Activated CD4-positive, alpha-beta T cell treated with anti-CD3 and anti-CD28 coated beads, Interleukin-2, amount 10 ng/mL, durations not matched to agents 7 days and 5 days (primary cell): ENCODE results near the gene ZNF785. TPM values are rescaled to one million over a fixed set of nuclear protein-coding genes. Genes with fewer than 3 reads are reported as not detected.
A peak's percentile ranks its signal among the peaks of the same experiment; 100 is the strongest.
"Not testable (repeated sequence)": the region's sequence is repeated elsewhere in the genome, so short reads cannot be mapped to it uniquely, and the experiment has no call there.

Source experiments
- CTCF ChIA-PET: fragments of 350-600 bp; sonication (Branson Sonifier 250); formaldehyde crosslinking; loops from one replicate; lab custom pipeline; 2021; ENCODE audit warnings: antibody characterized with exemption; lab: Charles Lee
- POLR2A ChIA-PET: fragments of 350-600 bp; sonication (Branson Sonifier 250); formaldehyde crosslinking; loops from one replicate; lab custom pipeline; 2021; ENCODE audit warnings: antibody characterized with exemption; lab: Charles Lee
- DNase-seq: peaks from one replicate; pipeline ENCODE4 v3.0.0-alpha.2; 2020
- H3K27ac Mint-ChIP-seq: one replicate; pipeline ENCODE4 v1.8.0; 2021; ENCODE audit warnings: mild to moderate bottlenecking, moderate library complexity, mixed read lengths
- H3K27me3 Mint-ChIP-seq: one replicate; pipeline ENCODE4 v1.8.0; 2021; ENCODE audit warnings: mixed read lengths
- H3K36me3 Mint-ChIP-seq: one replicate; pipeline ENCODE4 v1.8.0; 2021; ENCODE audit warnings: low read depth, mixed read lengths
- H3K4me1 Mint-ChIP-seq: one replicate; pipeline ENCODE4 v1.8.0; 2021; ENCODE audit warnings: mixed read lengths
- H3K4me3 Mint-ChIP-seq: one replicate; pipeline ENCODE4 v1.8.0; 2021; ENCODE audit warnings: mild to moderate bottlenecking, moderate library complexity, mixed read lengths
- H3K9me3 Mint-ChIP-seq: one replicate; pipeline ENCODE4 v1.8.0; 2021; ENCODE audit warnings: mixed read lengths
- total RNA-seq, 2 experiments: library from RNA; stranded (reverse); gene quantifications; one replicate each; pipeline ENCODE4 v1.2.3, GENCODE V29; 2021

The ZNF785 gene
- 10 to 100 TPM; 17.0 to 18.3 TPM for total RNA-seq

GRCh38 chr16:30585400-30586191 lies at the start of gene ZNF785:
TSS of gene ZNF785 (minus strand) at chr16:30585697. CDS start at chr16:30585611, 86 bp downstream.
- DNase-seq: peak; percentile 98
- Mint-ChIP-seq H3K4me1 (peaks cover 37% of the 10 kb centered on the region), H3K27me3 (no peaks in the 10 kb centered on the region), H3K36me3 (peaks cover 29% of the 10 kb centered on the region), H3K27ac (peak within 1 kb of the TSS; percentile 91), H3K9me3 (no peaks in the 10 kb centered on the region), H3K4me3 (peak within 1 kb of the TSS; percentile 87)
- POLR2A ChIA-PET: interaction anchor here (0.6 to 1.0 kb wide), 2 partner anchors 13 to 17 kb away, joined by 3 to 5 read pairs; partner anchors contain the start of gene ZNF688
- CTCF ChIA-PET: interaction anchor here (0.7 to 3.3 kb wide), 9 partner anchors 8 to 156 kb away, joined by 3 to 16 read pairs (median 3); partner anchors contain the start of genes DCTPP1, ZNF688 and ZNF747

- no peak for DNase-seq
- Mint-ChIP-seq H3K27me3 (no peaks in the 10 kb centered on the region), H3K27ac (peak overlapping the region; percentile 99), H3K9me3 (no peaks in the 10 kb centered on the region), H3K4me1 (peaks cover 22% of the 10 kb centered on the region), H3K36me3 (peaks cover 1% of the 10 kb centered on the region), H3K4me3 (peak overlapping the region; percentile 89)
- ChIA-PET POLR2A (interaction anchor here (1.0 kb wide), 1 partner anchor 204 kb away, joined by 3 read pairs; the partner anchor contains the start of gene DCTPP1), CTCF (interaction anchor here (0.6 to 2.5 kb wide), 5 partner anchors 10 to 99 kb away, joined by 3 to 8 read pairs (median 4); partner anchors contain the start of gene ZNF747)
Measured at GRCh38 chr16:30633526-30633925, 48.0 kb upstream of the ZNF785 start.

- H3K9me3 Mint-ChIP-seq, H3K36me3 Mint-ChIP-seq, H3K27ac Mint-ChIP-seq, DNase-seq, H3K27me3 Mint-ChIP-seq: not testable (repeated sequence)
- CTCF ChIA-PET: interaction anchor here (0.5 to 2.5 kb wide), 7 partner anchors 12 to 216 kb away, joined by 3 to 12 read pairs (median 3); no protein-coding TSS in a partner anchor
- POLR2A ChIA-PET: interaction anchor here (0.8 kb wide), 1 partner anchor 250 kb away, joined by 3 read pairs; the partner anchor contains the start of gene SEPTIN1
- Mint-ChIP-seq H3K4me3 (peak overlapping the region; percentile 16), H3K4me1 (peaks cover 25% of the 10 kb centered on the region)
Measured at GRCh38 chr16:30632454-30632853, 47.0 kb upstream of the ZNF785 start.

GRCh38 chr16:30628628-30629540 lies 43.4 kb upstream of the ZNF785 start:
- H3K9me3 Mint-ChIP-seq: no peaks in the 10 kb centered on the region
- peaks cover 1% of the 10 kb centered on the region for H3K36me3 Mint-ChIP-seq
- ChIA-PET CTCF (interaction anchor here (0.5 to 3.3 kb wide), 23 partner anchors 8 to 449 kb away, joined by 3 to 28 read pairs (median 4); partner anchors contain the start of genes DCTPP1, PRR14 and ZNF689), POLR2A (no interaction called here)
- no peak overlapping the region for H3K4me3 Mint-ChIP-seq
- DNase-seq: peak; percentile 91
- no peaks in the 10 kb centered on the region for H3K27me3 Mint-ChIP-seq
- H3K4me1 Mint-ChIP-seq: peaks cover 11% of the 10 kb centered on the region
- no peak overlapping the region for H3K27ac Mint-ChIP-seq

GRCh38 chr16:30626236-30626635 lies 40.7 kb upstream of the ZNF785 start:
- peaks cover 9% of the 10 kb centered on the region for H3K4me1 Mint-ChIP-seq
- CTCF ChIA-PET: interaction anchor here (0.9 to 1.4 kb wide), 3 partner anchors 10 to 33 kb away, joined by 3 to 5 read pairs (median 3); no protein-coding TSS in a partner anchor
- H3K36me3 Mint-ChIP-seq: no peaks in the 10 kb centered on the region
- DNase-seq: no peak
- no peak overlapping the region for H3K27ac Mint-ChIP-seq
- H3K27me3 Mint-ChIP-seq: peaks cover 12% of the 10 kb centered on the region
- H3K9me3 Mint-ChIP-seq: no peaks in the 10 kb centered on the region
- POLR2A ChIA-PET: no interaction called here
- no peak overlapping the region for H3K4me3 Mint-ChIP-seq

GRCh38 chr16:30623536-30624283 lies 38.2 kb upstream of the ZNF785 start:
- CTCF ChIA-PET: interaction anchor here (1.2 kb wide), 1 partner anchor 8 kb away, joined by 5 read pairs; no protein-coding TSS in a partner anchor
- Mint-ChIP-seq H3K9me3 (no peaks in the 10 kb centered on the region), H3K27me3 (peaks cover 18% of the 10 kb centered on the region), H3K27ac (no peak overlapping the region), H3K36me3 (no peaks in the 10 kb centered on the region), H3K4me1 (peaks cover 6% of the 10 kb centered on the region), H3K4me3 (no peak overlapping the region)
- DNase-seq: no peak
- POLR2A ChIA-PET: no interaction called here

- POLR2A ChIA-PET: no interaction called here
- CTCF ChIA-PET: interaction anchor here (0.6 to 1.7 kb wide), 3 partner anchors 24 to 535 kb away, joined by 3 to 4 read pairs (median 3); no protein-coding TSS in a partner anchor
- H3K4me3 Mint-ChIP-seq: no peak overlapping the region
Measured at GRCh38 chr16:30622455-30623032, 37.0 kb upstream of the ZNF785 start.

GRCh38 chr16:30621765-30622164 lies 36.3 kb upstream of the ZNF785 start:
- no peak overlapping the region for H3K4me3 Mint-ChIP-seq
- ChIA-PET POLR2A (no interaction called here), CTCF (interaction anchor here (0.6 to 1.7 kb wide), 4 partner anchors 23 to 625 kb away, joined by 3 to 5 read pairs (median 4); partner anchors contain the start of gene FBRS)
- H3K27ac Mint-ChIP-seq: no peak overlapping the region
- H3K4me1 Mint-ChIP-seq: peaks cover 6% of the 10 kb centered on the region
- no peak for DNase-seq
- no peaks in the 10 kb centered on the region for H3K9me3 Mint-ChIP-seq
- H3K36me3 Mint-ChIP-seq: no peaks in the 10 kb centered on the region
- H3K27me3 Mint-ChIP-seq: peaks cover 18% of the 10 kb centered on the region

More at GRCh38 chr16:30622455-30623032, 37.0 kb upstream of the ZNF785 start:
- no peak for DNase-seq
- Mint-ChIP-seq H3K9me3 (no peaks in the 10 kb centered on the region), H3K27ac (no peak overlapping the region), H3K36me3 (no peaks in the 10 kb centered on the region), H3K4me1 (peaks cover 6% of the 10 kb centered on the region), H3K27me3 (peaks cover 18% of the 10 kb centered on the region)

- Mint-ChIP-seq H3K4me3 (no peak overlapping the region), H3K4me1 (peaks cover 10% of the 10 kb centered on the region)
- CTCF ChIA-PET: interaction anchor here (0.8 to 3.0 kb wide), 5 partner anchors 9 to 22 kb away, joined by 3 to 16 read pairs (median 4); partner anchors contain the start of gene ZNF689
Measured at GRCh38 chr16:30620169-30620568, 34.7 kb upstream of the ZNF785 start.

GRCh38 chr16:30619638-30620037 lies 34.1 kb upstream of the ZNF785 start:
- peaks cover 10% of the 10 kb centered on the region for H3K4me1 Mint-ChIP-seq
- POLR2A ChIA-PET: no interaction called here
- no peaks in the 10 kb centered on the region for H3K9me3 Mint-ChIP-seq

More at GRCh38 chr16:30620169-30620568, 34.7 kb upstream of the ZNF785 start:
- Mint-ChIP-seq H3K27me3 (peaks cover 18% of the 10 kb centered on the region), H3K27ac (no peak overlapping the region), H3K9me3 (no peaks in the 10 kb centered on the region), H3K36me3 (no peaks in the 10 kb centered on the region)
- POLR2A ChIA-PET: no interaction called here
- no peak for DNase-seq

GRCh38 chr16:30619202-30619601 lies 33.7 kb upstream of the ZNF785 start:
- H3K27ac Mint-ChIP-seq: no peak overlapping the region
- H3K4me3 Mint-ChIP-seq: no peak overlapping the region
- POLR2A ChIA-PET: no interaction called here
- no peak for DNase-seq
- H3K9me3 Mint-ChIP-seq: no peaks in the 10 kb centered on the region
- peaks cover 18% of the 10 kb centered on the region for H3K27me3 Mint-ChIP-seq
- CTCF ChIA-PET: interaction anchor here (1.3 to 3.0 kb wide), 3 partner anchors 10 to 21 kb away, joined by 4 to 16 read pairs (median 7); no protein-coding TSS in a partner anchor
- no peaks in the 10 kb centered on the region for H3K36me3 Mint-ChIP-seq
- peaks cover 10% of the 10 kb centered on the region for H3K4me1 Mint-ChIP-seq

More at GRCh38 chr16:30619638-30620037, 34.1 kb upstream of the ZNF785 start:
- no peak overlapping the region for H3K4me3 Mint-ChIP-seq
- no peak overlapping the region for H3K27ac Mint-ChIP-seq
- CTCF ChIA-PET: interaction anchor here (1.3 to 3.0 kb wide), 3 partner anchors 9 to 21 kb away, joined by 4 to 16 read pairs (median 7); no protein-coding TSS in a partner anchor
- no peaks in the 10 kb centered on the region for H3K36me3 Mint-ChIP-seq
- H3K27me3 Mint-ChIP-seq: peaks cover 18% of the 10 kb centered on the region
- DNase-seq: no peak
